Limb (tissue), 2 donors: Measurements from ENCODE around the gene MRPL39.

Experiments
- DNase-seq, 2 donors: peaks; one replicate each; pipeline ENCODE4 v3.0.0-alpha.2; 2016; ENCODE audit errors: extremely low spot score in 2 of 2

MRPL39 gene

DNA sequence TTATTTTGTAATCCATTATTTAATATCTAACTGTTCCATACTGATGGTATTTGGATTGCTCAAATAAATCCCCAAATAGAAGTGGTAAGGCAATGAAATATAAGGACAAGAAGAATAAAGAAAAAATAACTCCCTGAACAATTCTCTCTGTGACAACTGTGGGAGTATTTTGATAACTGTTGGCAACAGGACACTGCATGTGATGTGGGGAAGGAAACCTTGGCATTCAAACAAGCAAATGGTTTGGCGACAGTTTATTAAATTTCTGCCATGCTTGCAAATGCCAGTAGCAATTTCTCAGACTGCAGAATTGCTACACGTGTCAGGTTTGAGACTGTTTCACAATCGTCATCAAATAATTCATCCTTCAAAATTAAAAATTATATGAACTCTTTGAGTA, 8.6 kb upstream of the MRPL39 start:
- DNase-seq, result no peak

DNA sequence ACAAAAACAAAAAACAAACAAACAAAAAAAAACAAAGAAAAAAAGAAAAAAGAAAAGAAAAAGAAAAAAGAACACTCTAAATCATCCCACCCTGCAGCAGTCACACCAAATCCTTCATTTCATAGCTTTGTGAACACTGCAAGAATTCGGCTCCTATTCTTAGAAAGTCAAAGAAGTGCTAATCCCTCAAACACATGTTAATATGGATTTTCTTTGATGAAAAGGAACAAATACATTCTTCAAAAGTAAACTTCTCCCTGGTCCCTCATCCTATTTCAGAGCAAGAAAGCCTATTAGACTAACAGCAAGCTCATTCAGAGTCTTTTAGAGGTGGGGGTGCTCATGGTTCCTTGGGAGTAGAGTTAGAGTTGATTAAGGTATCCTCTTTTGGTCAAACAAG, 7.2 kb upstream of the MRPL39 start:
- no peak for DNase-seq

DNA sequence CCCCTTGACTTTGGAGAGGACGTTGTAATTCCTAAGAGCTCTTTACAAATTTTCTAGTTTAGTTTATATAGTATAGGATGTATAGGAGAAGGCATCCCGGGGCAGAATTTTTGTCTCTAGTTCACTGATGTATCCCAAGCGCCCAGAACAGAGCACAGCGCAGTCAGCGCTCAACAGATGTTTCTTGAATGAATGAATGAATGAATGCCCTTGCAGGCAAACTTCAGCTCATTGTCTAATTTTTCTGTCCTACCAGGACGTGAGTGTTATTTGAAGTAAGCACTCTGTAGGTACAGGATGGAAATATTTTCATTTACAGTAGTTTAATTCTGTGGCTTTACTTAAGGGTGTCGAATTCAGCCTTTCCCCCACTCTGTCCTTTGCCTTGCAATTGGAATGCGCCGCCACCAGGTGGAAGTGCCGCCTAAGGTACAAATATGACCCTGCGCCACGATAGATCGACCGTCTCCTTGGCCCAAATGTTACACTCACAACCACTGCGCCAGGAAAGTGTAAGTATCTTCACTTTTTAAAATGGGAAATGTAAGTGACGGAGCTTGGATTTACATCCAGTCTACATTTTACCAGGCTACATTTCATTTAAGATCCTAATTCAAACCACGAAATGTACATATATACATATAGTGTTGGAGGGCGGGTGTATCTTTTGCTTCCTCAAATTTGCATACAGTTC, 910 bp upstream of the MRPL39 start:
- DNase-seq, result peak; percentile 84 to 88

DNA sequence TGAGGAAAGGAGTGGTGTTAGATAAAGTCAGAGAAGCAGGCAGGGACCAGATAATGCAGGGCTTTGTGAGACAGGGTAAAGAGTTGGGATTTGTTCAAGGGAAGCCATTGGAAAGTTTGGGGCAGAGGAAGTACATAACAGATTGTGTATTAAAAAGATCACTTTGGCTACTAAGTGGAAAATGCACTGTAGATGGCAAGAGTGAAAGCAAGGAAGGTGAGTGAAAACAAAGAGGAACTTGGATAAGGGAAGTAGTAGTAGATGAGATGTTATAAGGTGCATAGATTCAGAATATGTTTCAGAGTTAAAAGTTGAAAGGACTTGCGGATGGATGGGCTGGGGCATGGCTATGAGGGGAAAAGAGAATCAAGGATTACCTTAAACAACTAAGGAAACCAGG, 17.4 kb downstream of the MRPL39 start:
- DNase-seq, result no peak

DNA sequence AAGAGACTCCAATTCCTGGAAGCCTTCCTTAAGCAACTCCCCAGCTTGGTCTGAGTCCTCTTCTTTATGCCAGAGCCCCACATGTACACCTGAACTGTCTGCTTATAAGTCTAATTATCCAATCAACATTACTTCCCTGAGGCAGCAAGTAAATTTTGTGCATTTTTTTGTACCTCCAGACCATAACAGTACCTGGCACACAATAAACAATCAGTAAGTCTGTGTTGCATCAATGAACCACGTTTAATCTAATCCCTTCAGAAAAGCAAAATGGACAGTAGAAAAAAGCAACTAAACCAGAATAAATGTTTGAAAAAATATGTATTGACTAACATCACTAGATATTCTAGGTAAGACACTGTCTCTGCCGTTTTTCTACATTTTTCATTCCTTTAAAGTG, 20.5 kb downstream of the MRPL39 start:
- DNase-seq, result no peak

DNA sequence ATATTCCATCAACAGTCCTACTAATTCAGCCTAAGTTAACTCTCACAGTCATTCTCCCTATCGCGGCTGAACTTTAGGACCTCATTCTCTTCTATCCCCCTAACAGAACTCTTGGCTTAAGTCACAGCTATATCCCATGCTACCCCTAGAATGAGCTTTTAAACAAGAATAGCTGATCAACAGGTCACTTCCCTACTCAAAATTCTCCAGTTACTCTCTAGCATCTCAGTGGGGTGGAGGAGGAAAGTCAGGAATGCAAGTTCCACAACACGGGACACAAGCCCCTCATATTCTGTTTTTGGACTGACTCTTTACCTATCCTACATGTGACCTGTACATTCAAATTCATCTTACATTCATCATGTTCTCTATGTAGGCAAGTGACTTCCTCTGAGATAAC, 21.0 kb downstream of the MRPL39 start:
- no peak for DNase-seq

DNA sequence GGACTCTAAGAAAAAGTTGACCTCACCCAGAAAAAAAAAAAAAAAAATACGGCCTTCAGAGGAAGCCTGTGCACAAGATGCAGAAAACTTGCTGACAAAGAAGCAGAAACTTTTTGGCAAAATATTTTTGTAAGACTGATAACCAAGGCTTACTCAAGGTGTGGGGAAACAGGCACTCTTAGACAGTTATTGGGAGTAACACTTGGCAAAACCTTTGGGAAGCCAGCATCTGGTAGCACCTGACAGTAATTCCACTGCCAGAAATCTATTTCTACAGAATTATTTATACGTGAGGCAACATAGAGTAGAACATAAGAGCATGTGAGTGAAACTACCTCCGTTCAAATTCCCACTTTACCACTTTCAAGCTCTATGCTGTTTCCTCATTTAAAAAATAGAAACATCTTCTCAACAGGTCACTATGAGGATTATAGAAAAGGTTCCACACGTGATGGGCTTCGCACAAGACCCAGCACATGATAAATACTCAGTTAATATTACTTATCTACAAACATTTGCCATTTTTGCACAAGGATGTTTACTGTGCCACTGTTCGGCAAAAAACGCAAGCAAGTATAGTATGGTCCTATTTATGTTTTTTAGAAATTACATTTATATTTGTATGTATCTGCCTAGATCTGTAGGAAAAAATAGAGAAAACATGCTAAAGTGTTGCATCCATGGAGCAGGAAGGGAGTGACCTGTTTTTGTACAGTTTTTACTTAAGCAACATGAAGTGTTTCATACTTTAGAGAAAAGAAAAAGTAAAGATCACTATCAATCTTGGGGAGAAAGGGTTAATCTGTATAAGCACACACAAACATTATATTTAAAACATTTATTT, 22.2 kb downstream of the MRPL39 start:
- DNase-seq, result no peak

DNA sequence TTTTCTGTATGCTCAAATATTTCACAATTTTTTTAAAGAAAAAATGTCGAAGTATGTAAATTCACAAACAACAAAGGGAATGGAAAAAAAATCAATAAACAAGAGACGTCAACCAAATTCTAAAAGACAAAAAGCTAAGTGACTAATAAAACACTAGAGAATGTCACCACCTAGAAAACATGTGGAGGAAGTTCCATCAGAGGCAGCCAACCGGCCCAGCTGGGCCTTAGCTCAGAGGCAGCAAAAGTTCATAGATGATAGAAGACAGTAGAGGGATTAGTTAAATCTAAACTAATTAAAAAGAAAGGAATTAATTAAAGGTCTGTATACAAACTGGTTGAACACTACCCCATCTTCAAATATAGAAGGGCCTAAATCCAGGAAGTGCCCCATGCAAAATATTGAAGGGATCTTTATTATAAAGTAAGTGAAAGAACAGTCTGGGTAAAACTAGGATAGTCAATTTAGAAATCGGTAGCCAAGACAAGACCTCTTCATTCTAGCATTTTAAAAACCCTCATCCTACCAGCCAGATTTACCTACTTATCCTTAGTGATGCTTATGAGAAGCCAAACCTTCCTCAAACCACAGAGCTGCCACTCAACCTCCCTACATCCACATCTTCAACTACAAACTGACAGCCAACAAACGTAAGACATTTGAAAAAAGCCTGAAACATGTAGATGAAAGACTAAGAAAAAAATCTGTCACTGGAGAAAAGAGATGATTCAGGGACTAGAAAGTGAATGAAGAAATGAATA, 23.7 kb downstream of the MRPL39 start:
- no peak for DNase-seq

DNA sequence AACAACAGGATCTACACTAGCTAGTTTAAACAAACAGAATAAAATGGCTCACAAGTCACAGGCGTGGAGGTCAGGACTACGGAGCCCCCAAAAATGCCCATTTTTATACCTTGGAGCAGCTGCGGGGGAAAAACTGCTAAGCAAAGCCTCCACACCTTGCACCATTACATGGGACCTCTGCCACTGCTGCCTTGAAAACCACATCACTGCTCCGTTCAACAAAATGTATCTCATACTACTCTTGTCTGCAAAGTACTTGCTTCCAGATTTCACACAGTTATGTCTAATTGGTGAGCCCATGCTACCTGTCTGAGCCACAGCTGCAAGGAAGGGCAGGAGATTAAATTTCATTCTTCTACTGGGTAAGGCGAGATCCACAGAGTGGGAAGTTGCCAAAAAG, 24.4 kb downstream of the MRPL39 start:
- DNase-seq, result no peak

DNA sequence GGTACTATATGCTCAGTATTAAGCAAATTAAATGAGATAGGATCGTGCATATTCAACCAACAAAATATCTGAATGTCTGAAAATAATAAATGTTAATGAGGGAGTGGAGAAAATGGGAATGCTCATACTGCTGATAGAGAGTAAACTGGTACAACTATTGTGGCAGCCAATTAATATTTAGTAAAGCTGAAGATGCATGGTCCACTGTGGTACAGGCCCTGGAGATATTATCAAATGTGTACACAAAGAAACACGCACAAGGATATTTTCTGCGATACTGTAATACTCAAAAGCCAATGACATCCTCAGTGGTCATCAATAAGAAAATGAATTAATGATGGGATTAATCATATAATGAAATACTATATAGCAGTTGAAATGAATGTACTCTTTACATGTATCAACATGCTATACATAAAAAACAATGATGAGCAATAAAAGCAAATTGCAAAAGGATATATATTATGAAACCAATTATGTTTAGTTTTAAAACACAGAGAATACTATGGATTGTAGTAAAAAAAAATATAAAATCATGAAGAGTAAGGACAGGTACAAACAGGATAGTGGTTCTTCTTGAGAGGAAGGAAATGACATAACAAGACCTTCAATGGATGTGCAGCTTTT, 25.0 kb downstream of the MRPL39 start:
- DNase-seq, result no peak

DNA sequence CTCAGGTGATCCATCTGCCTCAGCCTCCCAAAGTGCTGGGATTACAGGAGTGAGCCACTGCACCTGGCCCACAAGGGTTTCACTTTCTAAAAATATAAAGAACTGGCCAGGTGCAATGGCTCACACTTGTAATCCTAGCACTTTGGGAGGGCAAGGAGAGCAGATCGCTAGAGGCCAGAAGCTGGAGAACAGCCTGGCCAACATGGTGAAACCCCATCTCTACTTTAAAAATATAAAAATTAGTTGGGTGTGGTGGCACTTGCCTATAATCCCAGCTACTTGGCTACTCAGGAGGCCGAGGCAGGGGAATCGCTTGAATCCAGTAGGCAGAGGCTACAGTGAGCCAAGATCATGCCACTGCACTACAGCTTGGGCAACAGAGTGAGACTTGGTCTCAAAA, 25.7 kb downstream of the MRPL39 start:
- no peak for DNase-seq

DNA sequence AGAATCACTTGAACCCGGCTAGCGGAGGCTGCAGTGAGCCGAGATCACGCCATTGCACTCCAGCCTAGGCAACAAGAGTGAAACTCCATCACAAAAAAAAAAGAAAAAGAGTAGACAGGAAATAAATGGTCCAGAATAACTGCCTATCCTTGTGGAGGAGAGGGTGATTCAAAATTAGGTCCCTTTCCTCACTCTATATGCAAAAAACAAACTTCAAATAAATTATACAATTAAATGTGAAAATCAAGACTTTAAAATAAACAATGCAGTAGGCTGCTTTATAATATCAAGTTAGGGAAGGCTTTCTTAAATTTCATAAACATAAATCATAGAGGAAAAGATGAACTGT, 26.4 kb downstream of the MRPL39 start:
- DNase-seq, result no peak

DNA sequence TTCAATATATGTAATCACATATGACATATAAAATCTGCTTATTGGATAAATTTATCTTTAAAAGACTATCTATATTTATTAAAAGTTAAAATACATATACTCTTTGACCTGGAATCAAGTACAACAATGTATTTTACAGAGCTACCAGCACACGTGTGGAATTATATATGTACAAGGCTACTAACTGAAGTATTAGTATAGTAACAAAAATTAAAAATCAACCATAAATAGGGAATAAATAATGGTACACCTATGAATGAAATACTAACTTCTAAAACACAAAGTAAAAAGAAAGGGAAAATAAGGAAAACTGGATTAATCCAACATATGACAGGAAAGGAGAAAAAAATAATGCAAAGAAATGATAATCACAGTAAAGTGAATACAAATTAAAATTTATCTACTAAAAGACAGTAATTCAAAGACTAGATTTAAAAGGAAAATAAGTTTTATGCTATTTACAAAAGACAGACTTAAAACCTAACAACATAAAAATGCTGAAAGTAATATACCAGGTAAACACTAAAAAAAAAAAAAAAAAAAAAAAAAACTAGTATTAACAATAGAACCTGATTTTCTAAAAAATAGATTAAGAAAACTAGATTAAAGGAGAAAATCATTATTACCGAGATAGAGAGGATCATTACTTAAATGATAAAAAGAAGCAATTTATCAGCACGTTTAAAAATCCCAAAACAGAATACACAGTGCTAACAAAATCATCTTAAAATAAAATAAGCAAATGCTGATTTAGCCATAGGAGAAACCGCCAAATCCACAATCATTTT, 27.9 kb downstream of the MRPL39 start:
- DNase-seq, result no peak

DNA sequence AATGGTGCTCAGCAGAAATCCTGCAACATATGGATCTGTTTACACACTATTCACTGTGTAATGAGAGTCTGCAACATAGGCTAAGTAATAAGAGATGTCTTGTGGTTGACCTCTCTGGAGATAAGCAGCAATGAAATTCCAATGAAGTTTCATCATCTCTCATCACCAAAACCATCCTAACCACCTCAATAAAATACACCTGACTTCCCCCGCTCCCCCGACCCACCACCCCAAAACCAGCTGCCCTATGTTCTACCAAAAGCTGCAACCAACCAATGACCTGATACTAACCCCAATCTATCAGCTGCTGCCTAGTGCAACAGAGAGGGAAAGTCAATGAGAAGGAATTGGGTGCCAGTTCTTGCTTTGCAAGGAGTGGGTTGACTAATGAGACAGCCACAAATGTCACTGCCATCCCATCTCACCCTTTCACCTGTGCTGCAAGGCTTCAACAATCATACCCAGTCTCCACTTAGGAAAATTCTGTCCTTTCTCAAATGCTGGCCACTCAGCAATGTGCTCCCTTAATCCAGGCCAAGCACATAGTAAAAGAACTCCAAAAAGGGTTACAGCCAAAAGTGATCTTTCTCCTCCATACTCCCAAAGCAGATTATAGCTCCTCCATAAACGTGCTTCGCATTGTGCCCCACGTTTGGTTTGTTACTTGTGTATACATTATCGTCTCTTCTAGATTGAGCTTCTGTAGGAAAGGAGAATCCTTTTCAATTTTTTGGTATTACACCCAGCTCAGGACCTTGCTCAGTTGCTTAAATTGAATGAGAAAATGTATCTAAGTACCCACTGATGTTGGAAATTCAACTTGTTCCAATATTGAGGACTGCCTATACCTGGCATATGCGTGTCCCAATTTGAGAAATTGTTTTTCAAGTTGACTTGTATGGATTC, 29.0 kb downstream of the MRPL39 start:
- no peak for DNase-seq

DNA sequence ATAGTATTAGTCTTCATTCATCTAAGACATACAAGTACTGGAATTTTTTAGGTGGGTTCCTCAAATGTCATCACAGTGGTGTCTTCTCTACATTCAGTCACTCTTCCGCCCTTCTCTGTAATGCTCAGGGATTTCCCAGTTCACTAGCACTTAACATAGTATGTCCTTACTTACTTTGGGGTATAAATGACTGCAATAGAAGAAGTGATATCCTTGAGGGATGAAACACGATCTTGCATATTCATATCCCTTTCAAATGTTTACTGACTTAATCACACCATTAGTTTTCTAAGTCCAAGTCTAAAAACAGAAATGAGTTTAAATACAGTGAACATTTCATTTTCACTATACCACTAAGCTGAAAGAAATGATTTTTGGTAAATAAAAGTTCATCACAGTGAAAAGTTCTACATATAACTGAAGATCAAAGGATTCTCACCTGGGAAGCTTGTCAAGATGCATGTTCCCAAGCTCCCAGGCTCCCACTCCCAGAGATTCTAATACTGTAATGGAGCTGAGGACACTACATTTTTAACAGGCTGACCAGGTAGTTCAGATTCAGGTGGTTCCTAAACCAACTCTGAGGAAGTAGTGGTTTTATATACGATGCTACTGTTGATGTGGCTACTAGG, 29.7 kb downstream of the MRPL39 start:
- DNase-seq, result no peak

DNA sequence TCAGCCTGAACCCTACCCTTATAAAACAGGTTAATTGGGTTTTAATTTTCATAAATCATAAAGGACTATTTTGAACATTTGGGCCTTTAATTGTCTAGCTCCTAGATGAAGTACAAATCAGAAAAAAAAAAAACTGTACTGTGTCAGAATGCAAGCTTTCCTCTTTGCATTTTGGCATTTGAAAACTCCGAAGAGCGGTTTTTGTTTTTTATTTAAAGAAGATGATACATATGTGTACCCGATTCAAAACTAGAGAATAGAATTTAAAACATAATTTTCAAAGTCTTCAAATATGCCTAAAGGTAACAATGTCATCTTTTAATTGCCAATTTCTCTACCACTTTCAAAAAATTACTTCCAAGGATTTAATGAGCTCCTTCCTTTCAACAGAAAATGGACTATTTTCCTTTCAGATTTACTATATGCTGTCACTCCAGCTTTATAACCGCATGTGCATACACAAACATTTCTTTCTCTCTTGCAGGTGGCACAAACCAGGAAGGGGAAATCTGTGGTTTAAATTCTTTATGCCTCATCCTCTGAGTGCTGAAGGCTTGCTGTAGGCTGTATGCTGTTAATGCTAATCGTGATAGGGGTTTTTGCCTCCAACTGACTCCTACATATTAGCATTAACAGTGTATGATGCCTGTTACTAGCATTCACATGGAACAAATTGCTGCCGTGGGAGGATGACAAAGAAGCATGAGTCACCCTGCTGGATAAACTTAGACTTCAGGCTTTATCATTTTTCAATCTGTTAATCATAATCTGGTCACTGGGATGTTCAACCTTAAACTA, 33.7 kb downstream of the MRPL39 start:
- DNase-seq, result no peak

DNA sequence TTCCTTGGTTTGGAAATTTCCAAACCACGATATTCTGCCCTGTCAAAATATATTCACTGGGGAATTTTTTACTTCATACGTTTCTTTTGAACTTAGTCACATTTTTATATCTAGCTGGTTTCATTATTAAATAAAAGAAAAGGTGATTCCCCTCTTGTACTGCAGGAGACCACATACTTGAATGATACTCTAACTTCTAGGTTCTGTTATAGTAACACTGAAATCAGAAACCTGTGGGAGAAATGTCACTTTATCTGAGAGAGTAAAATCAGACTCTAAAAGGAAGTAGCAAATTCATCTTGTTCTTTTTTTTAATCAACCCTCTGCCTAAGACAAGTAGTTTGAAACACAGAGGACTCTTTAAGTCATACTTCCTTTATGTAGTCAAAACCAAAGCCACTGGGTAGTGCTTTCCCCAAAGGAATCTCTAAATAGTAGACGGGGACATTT, 34.4 kb downstream of the MRPL39 start:
- DNase-seq, result no peak

DNA sequence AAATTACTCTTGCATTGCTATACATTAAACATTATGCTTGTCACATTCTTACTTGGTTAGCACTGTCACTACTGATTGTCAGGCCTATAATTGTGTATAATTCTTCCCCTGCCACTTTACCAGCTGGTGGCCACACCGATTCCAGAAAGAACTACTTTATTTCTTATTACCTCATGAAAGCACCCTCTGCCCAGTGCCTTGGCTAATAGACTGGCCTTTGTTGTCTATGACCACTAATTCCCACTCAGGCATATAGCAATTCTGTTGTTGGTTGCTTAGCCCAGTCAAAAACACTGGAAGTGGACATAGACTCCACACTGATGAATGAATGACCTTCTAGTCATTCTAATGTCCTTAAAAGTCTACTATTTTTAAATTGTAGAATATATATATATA, 35.6 kb downstream of the MRPL39 start:
- DNase-seq, result no peak

DNA sequence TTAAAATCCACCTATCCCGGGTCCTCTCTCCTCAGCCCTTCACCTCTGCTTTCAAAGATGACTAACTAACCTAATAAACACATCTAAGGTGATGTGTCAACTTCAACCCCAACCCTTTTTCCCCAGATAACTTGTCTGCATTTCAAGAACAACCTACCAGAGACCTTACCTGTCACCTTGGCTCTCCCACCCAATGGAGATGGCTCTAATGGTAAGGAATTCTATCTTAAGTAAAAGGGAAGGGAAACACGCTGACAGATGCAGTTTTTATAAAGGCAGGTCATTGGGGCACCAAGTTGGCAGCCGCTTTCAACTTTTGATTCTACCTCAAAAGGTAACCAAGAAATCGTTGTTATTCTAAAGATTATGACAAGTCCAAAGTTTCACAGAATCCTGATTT, 37.6 kb downstream of the MRPL39 start:
- DNase-seq, result no peak
